Psoas muscle (tissue), 8 donors: ENCODE results near the gene KLF16. TPM values are rescaled to one million over a fixed set of nuclear protein-coding genes. Genes with fewer than 3 reads are reported as not detected.
A peak's percentile ranks its signal among the peaks of the same experiment; 100 is the strongest.

ENCODE experiments used
- ATAC-seq, 4 donors: fragments of 200-7000 bp; cut with Tn5 transposase; one replicate each; pipeline ENCODE4 v1.9.1; 2020; ENCODE audit warnings: moderate library complexity in 3 of 4, mild to moderate bottlenecking in 2 of 4
- DNase-seq, 2 donors: peaks; one replicate each; pipeline ENCODE4 v3.0.0-alpha.2; 2020
- H3K27ac ChIP-seq: fragments of 200-600 bp; one replicate; pipeline ENCODE4 v1.8.0; 2022
- H3K27me3 ChIP-seq, 3 donors: fragments of 200-600 bp in 1 of 3; one replicate each; pipeline versions ENCODE4 v1.6.1 to v1.8.0; 2013 to 2022; ENCODE audit warnings: low read length in 2 of 3, mild to moderate bottlenecking in 2 of 3, moderate library complexity in 1 of 3; ENCODE audit not compliant: insufficient read depth in 3 of 3
- H3K36me3 ChIP-seq, 2 donors: fragments of 200-600 bp in 1 of 2; one replicate each; pipeline versions ENCODE4 v1.6.1 to v1.8.0; 2013 to 2022; ENCODE audit warnings: low read depth in 1 of 2, mild to moderate bottlenecking in 1 of 2, moderate library complexity in 1 of 2; ENCODE audit not compliant: insufficient read depth in 1 of 2
- H3K4me1 ChIP-seq: fragments of 200-600 bp; one replicate; pipeline ENCODE4 v1.8.0; 2022
- H3K4me3 ChIP-seq: fragments of 200-600 bp; one replicate; pipeline ENCODE4 v1.8.0; 2022; ENCODE audit warnings: mild to moderate bottlenecking
- H3K9me3 ChIP-seq: fragments of 200-600 bp; one replicate; pipeline ENCODE4 v1.8.0; 2022
- WGBS, 3 donors: extraction: QIAGEN DNeasy Blood & Tissue Kit; methylation state at CpG; one replicate each; pipeline versions ENCODE4 v1.1.6 to v1.1.7; 2013; 5-methylcytosine and 5-hydroxymethylcytosine counted together
- intact Hi-C, 2 donors: fragments of 100-400 bp; cut with DNase I; formaldehyde crosslinking; loops; one replicate each; pipeline versions ENCODE4 v1.11.0 to v1.14.2; 2022
- polyA plus RNA-seq, 3 donors: library from polyadenylated mRNA; stranded (reverse); fragments of 200-250 nt; gene quantifications; one replicate each; pipeline ENCODE4 v1.2.3, GENCODE V29; 2013
- total RNA-seq, 4 donors: library from RNA; stranded (reverse); fragmentation: NEBNext Ultra II Directional in 2 of 4; extraction: Animal tissue kit (Norgen Biotek cat#: 25700) in 2 of 4; gene quantifications; one replicate each; pipeline versions ENCODE4 v1.2.1 to v1.2.4, GENCODE V29; 2021 to 2023
- TF ChIP-seq, protein P1 (sequence below): fragments of 200-600 bp; IDR thresholded peaks from one replicate; pipeline ENCODE4 v1.8.0; 2022; ENCODE audit warnings: antibody characterized with exemption
- donor health status: healthy with polysubstance abuse.
- donor health status: DM: no; HTN: no; CAD: no; lungs with moderate emphysema.
- donor health status: Bipolar disorder and iron deficiency.
- donor health status: healthy.
- donor health status: DM: yes; HTN: yes; CAD: no.
- donor health status: DM: no; HTN: no; CAD: no.
- donor health status: DM: no; HTN: no; CAD: no.
- donor health status: DM: yes; HTN: yes; CAD: no.

KLF16 gene
- total and polyA plus RNA-seq, 7 donors = 2.2 to 13.0 (median 3.3) TPM

DNA sequence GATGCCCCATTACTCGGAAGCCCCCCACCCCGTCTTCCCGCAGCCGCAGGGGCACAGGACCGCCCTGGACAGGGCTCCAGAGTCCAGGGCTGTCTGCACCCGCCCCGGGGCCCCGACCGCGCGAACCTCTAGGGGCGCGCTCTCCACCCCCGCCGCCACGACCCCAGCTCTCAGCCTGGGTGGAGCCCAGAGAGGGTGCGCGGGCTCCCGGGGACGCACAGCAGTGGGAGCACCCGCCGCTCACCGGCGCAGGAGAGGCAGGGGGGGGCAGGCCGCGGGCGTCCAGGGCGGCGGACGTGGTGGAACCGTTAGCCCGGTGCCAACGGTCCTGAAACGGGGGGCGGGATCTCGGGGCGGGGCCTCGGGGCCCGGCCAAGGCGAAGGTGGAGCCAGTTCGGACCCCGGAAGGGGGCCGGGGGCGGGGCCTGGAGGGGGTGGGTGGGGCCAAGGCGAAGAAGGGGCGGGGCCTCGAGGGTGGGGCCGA lies 51.4 kb downstream of the KLF16 start, which contains the start of gene ATP8B3:
Gene ATP8B3 (minus strand): TSS at position 335 of the 484 bp plus-strand sequence. CDS start 540 bp downstream, outside the sequence.
- ATAC-seq = peak; percentile 21 to 41 (median 30)

DNA sequence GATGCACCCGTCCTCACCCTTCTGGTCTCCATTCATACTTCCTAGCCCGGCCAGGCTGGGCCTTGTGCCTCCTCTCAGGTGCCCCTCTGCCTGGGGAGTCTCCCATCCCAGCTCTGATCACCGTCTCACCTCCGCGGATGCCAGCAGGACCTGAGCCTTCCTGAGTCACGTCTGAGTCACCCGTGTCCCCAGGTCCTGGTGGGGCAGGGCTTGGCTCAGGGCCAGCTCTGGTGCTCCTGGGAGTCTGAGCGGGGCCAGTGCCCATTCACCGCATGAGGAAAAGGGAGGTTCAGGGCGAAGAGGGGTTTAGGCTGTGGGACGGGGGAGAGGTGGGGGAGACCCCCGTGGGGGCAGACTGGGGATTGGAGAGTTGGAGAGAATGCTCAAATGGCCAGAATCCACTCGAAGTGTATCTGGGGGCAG lies 51.9 kb downstream of the KLF16 start:
- intact Hi-C loops = no loop called here
- ATAC-seq = peak; percentile 38 to 69 (median 56)
- Histone ChIP-seq H3K27ac (no peak overlapping the region), H3K4me3 (peak overlapping the region; percentile 64), H3K9me3 (no peaks in the 10 kb centered on the region), H3K36me3 (peaks cover 3 to 20% of the 10 kb centered on the region in 2 donors), H3K27me3 (no peaks in the 10 kb centered on the region), H3K4me1 (peaks cover 5% of the 10 kb centered on the region)
- WGBS, 3 donors = 12 to 22% (median 19%) methylated on average over 12 to 13 of the region's 13 CpGs
- DNase-seq = peak; percentile 76 to 86
- TF ChIP-seq, protein P1, sequence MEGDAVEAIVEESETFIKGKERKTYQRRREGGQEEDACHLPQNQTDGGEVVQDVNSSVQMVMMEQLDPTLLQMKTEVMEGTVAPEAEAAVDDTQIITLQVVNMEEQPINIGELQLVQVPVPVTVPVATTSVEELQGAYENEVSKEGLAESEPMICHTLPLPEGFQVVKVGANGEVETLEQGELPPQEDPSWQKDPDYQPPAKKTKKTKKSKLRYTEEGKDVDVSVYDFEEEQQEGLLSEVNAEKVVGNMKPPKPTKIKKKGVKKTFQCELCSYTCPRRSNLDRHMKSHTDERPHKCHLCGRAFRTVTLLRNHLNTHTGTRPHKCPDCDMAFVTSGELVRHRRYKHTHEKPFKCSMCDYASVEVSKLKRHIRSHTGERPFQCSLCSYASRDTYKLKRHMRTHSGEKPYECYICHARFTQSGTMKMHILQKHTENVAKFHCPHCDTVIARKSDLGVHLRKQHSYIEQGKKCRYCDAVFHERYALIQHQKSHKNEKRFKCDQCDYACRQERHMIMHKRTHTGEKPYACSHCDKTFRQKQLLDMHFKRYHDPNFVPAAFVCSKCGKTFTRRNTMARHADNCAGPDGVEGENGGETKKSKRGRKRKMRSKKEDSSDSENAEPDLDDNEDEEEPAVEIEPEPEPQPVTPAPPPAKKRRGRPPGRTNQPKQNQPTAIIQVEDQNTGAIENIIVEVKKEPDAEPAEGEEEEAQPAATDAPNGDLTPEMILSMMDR = no peak

More for the DNA sequence above, 51.4 kb downstream of the KLF16 start, which contains the start of gene ATP8B3:
- Histone ChIP-seq H3K4me1 (peaks cover 5% of the 10 kb centered on the region), H3K4me3 (peak within 1 kb of the TSS; percentile 64), H3K36me3 (peaks cover 3 to 25% of the 10 kb centered on the region in 2 donors), H3K9me3 (no peaks in the 10 kb centered on the region), H3K27me3 (no peaks in the 10 kb centered on the region), H3K27ac (no peak within 1 kb of the TSS)
- no peak for DNase-seq
- intact Hi-C loops = no loop called here
- TF ChIP-seq, protein P1 = no peak
- WGBS, 3 donors = 3 to 5% (median 4%) methylated on average over 23 to 48 of the region's 48 CpGs

DNA sequence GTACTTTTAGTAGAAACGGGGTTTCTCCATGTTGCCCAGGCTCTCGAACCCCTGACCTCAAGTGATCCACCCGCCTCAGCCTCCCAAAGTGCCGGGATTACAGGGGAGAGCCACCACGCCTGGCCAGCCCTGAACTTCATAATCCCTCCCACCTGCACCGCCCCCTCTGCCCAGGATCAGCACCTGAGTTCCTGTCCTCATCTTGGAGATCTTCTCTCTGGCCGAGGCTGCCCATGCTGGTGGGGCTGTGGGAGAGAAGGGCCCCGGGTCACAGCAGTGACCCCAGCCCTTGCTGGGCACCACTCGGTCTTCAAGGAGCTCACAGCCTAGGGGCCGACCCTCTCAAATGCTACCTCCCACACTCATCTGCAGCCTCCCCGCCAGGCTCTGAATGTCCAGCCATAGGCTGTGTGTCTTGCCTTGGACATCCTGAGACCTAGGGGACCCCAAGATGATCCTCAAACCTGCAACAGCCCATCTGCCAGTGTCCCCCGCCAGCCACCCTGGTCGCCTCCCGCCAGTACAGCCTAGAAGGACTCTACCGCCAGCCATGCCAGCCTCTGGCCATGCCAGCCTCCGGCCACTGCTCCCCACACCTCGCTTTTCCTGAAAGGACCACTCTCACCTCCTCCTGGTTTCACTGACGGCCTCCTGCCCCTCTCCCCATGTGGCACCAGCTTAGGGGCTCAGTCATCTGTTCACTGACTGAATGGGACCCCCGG lies 52.8 kb downstream of the KLF16 start:
- Histone ChIP-seq H3K4me1 (peaks cover 5% of the 10 kb centered on the region), H3K27ac (no peak overlapping the region), H3K4me3 (no peak overlapping the region), H3K27me3 (no peaks in the 10 kb centered on the region), H3K9me3 (no peaks in the 10 kb centered on the region), H3K36me3 (peaks cover 0 to 11% of the 10 kb centered on the region in 2 donors)
- 83 to 84% (median 84%) methylated on average over 18 to 19 of the region's 19 CpGs for WGBS, 3 donors
- ATAC-seq (no peak), DNase-seq (no peak)
- intact Hi-C loops = no loop called here
- TF ChIP-seq, protein P1 = no peak

DNA sequence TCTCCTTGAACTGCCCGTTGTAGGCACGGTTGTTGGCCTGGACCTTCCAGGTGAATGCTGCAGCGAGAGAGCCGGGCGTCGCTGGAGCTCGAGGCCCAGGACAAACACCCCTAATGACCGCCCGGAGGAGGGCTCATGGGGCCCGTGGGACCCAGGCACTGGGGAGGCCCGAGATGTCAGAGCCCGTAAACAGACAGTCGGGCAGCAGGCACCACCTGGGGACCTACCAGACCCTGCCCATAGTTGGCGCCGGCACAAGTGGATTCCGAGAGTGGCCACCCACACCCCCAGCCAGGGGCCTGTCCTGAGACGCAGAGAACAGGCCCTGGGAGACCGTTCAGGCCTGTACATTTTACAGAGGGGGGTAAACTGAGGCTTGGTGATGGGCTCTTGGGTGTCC lies 53.7 kb downstream of the KLF16 start:
- Histone ChIP-seq H3K36me3 (peaks cover 0 to 2% of the 10 kb centered on the region in 2 donors), H3K9me3 (no peaks in the 10 kb centered on the region), H3K27me3 (no peaks in the 10 kb centered on the region), H3K4me1 (peaks cover 5% of the 10 kb centered on the region), H3K27ac (no peak overlapping the region), H3K4me3 (no peak overlapping the region)
- TF ChIP-seq, protein P1 = no peak
- WGBS, 3 donors = 74 to 79% (median 75%) methylated on average over 18 of the region's 18 CpGs
- ATAC-seq (no peak), DNase-seq (no peak)
- intact Hi-C loops = no loop called here
